ENCODE results near the gene LYVE1.

LYVE1 gene

DNA sequence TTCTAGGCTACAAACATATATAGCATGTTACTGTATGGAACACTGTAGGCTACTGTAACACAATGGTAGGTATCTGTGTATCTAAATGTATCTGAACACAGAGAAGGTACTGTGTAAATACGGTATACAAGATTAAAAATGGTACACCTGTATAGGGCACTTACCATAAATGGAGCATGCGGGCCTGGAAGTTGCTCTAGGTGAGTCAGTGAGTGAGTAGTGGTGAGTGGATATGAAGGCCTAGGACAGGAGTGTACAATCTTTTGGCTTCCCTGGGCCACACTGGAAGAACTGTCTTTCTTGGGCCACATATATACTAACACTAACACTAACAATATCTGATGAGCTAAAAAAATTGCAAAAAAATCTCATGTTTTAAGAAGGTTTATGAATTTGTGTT lies 48.8 kb downstream of the LYVE1 start:
- DNase-seq, result no peak

DNA sequence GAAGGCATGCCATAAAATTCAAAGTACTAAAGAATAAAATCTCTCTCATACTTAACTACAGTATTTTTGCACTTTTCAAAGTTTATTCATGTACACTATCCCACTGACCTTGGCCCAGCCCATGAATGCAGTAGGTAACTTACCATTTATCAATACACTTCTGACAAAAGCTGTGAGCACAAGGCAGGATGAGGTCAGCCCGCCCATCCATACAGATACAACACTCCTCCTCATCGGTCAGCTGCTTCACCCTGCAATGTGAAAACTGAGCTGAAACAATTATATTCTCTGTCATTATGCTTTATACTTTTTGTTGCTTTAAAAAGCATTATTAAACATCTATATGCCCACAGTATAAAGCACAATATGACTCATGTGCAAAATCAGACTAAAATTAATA lies 49.6 kb downstream of the LYVE1 start:
- no peak for DNase-seq

DNA sequence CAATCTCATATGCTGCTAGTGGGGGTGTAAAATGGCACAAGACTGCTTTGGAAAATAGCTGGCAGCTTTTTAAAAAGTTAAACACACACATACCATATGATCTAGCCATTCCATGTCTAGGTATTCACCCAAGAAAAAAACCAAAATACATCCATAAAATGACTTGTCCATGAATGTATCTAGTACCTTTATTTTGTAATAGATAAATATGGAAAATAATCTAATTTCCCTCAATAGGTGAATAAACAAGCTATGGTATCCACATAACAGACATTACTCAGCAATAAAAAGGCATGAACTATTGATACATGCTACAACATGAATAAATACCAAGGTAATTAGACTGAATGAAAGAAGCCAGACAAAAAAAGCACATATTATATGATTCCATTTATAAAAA lies 50.3 kb downstream of the LYVE1 start:
- DNase-seq, result no peak

DNA sequence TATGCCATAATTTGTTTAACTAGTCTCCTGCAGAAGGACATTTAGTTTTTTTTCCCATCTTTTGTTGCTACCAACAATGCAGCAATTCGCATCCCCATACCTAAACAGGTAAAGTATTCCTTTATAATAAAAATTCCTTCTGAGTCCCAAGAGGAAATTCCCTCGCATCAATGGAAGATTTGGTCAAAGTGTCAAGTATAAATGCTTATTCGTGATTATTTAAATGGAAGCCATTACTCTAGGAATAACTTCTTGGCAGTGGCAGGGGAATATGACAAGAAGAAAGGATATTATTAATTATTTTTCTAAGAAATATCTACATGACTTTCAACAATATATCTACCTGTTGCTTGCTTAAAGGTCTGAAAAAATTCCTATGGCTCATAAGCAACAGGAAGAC lies 53.0 kb downstream of the LYVE1 start:
- DNase-seq, result no peak

DNA sequence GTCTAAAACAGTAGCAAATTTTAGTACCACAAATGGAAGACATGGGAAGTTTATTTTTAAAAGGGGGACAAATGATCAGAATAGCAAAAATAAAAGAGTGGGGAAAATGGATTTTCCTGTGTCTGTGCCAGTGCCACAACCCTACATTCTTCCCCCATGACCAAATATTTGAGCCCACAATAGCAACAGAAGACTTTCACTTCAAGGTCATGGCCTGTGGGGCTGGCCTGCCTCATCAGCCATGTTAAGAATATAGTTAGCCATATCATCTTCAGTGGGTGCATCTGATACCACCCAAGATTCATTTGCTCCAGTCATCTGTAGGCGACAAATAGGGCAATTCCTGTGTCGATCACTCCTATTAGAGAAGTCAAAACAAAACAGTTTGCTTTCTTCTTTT lies 53.8 kb downstream of the LYVE1 start:
- DNase-seq, result no peak

DNA sequence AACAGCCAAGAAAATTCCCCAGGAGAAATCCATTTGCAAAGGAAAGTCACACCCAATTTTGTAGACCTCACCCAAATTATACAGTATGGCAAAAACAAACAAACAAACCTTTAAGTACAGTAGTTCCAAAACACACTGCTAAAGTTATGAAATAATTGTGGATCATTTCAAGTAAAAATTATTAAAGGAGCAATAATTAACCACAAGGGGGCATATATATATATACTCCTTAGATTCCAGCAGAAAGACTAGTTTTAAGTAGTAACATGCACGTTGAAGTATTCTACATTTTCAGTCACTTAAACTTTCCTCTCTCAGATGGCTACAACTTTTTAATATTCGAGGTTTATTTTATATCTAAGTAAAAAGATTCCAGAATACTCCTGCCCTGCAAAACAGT lies 54.3 kb downstream of the LYVE1 start:
- DNase-seq, result no peak

DNA sequence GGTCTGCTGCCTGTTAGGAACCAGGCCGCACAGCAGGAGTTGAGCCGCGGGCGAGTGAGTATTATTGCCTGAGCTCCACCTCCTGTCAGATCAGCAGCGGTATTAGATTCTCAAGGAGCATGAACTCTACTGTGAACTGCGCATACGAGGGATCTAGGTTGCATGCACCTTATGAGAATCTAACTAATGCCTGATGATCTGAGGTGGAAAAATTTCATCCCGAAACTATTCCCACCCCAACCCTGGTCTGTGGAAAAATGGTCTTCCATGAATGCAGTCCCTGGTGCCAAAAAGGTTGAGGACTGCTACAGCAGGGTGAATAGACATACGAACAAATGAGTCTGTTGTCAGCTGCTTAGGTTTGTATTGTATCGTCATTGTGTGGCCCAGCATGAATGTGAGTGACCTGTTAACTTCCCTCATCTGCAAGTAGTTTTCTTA lies 57.3 kb downstream of the LYVE1 start:
- DNase-seq, result no peak
